H7 (cell line): ENCODE measurements around the gene CEP78. TPM values are rescaled to one million over a fixed set of nuclear protein-coding genes. Genes with fewer than 3 reads are reported as not detected.
"Not testable (repeated sequence)": the region's sequence is repeated elsewhere in the genome, so short reads cannot be mapped to it uniquely, and the experiment has no call there.

Source experiments
- DNase-seq: peaks from one replicate; pipeline ENCODE4 v3.0.0; 2012
- H3K27me3 ChIP-seq: 2 replicates; pipeline ENCODE4 v1.6.0; 2011; ENCODE audit warnings: mild to moderate bottlenecking, low read length; ENCODE audit not compliant: control insufficient read depth, insufficient read depth
- H3K36me3 ChIP-seq: replicated peaks from 2 replicates; pipeline ENCODE4 v1.5.1; 2011; ENCODE audit warnings: low read length; ENCODE audit not compliant: control insufficient read depth, insufficient read depth
- H3K4me3 ChIP-seq: 2 replicates; pipeline ENCODE4 v1.5.1; 2011; ENCODE audit warnings: low read depth, mild to moderate bottlenecking, control low read depth, low read length, moderate library complexity; ENCODE audit not compliant: insufficient read depth
- total RNA-seq: library from RNA; depleted of rRNA; stranded (reverse); fragments of >200 nt; shearing (Covaris generic); gene quantifications from 2 replicates; pipeline ENCODE4 v1.2.3, GENCODE V29; 2014; rRNA removed

Gene CEP78, protein sequence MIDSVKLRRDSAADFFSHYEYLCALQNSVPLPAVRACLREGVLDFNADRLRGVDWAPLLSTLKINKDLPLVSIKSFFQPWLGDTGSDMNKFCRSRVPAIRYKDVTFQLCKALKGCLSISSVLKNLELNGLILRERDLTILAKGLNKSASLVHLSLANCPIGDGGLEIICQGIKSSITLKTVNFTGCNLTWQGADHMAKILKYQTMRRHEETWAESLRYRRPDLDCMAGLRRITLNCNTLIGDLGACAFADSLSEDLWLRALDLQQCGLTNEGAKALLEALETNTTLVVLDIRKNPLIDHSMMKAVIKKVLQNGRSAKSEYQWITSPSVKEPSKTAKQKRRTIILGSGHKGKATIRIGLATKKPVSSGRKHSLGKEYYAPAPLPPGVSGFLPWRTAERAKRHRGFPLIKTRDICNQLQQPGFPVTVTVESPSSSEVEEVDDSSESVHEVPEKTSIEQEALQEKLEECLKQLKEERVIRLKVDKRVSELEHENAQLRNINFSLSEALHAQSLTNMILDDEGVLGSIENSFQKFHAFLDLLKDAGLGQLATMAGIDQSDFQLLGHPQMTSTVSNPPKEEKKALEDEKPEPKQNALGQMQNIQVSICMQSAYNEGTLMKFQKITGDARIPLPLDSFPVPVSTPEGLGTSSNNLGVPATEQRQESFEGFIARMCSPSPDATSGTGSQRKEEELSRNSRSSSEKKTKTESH
- total RNA-seq = 31.0 and 45.9 TPM in 2 replicates

GRCh38 chr9:78235762-78236550 lies at the start of gene CEP78:
Gene CEP78 (plus strand): TSS chr9:78236075. CDS start chr9:78236351, 276 bp downstream.
- DNase-seq = peak; percentile 93
- Histone ChIP-seq H3K36me3 (no peaks in the 10 kb centered on the region), H3K4me3 (peak within 1 kb of the TSS; percentile 97), H3K27me3 (no peaks in the 10 kb centered on the region)

GRCh38 chr9:78187763-78188484 lies 48.0 kb upstream of the CEP78 start:
- DNase-seq = no peak
- no peaks in the 10 kb centered on the region for H3K36me3 ChIP-seq
- no peaks in the 10 kb centered on the region for H3K27me3 ChIP-seq
- H3K4me3 ChIP-seq = no peak overlapping the region

DNA sequence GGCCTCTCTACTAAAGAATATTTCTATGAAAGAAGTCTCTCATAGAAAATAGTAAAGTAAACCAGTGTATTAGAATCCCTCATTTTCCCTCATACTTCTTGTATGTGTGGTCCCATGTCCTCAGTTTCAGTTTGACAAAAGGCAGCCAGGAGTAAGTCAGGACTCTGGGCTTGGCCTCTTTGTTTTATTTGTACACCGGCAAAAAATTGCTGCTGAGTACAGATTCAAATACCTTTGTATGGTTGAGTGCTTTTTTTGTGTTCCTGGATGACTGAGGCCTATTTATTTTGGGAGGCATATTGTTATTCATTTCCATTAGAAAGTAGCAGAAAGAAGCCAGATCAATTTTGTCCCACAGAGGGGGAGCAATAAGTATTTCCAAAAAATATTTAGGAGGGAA lies 47.3 kb upstream of the CEP78 start:
- Histone ChIP-seq H3K36me3 (no peaks in the 10 kb centered on the region), H3K4me3 (no peak overlapping the region), H3K27me3 (no peaks in the 10 kb centered on the region)
- no peak for DNase-seq

DNA sequence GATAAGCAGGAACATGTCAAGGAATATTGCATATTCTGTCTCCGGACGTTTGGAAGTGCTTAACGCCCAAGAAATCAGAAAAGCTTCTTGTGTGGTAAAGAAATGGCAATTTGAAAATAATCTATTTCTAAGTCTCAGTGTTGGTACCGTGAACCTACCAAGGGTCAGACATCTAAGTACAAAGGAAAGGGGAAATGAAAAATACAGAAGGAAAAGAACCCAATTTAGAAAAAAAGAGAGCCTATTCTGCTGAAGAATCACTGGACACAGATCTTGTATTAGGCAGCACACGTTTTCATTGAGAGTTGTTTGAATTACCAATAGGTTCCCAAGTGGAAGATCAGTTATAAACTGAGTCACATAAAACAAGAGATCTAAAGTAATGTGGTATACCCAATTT lies 46.9 kb upstream of the CEP78 start:
- H3K4me3 ChIP-seq = no peak overlapping the region
- no peak for DNase-seq
- no peaks in the 10 kb centered on the region for H3K36me3 ChIP-seq
- H3K27me3 ChIP-seq = no peaks in the 10 kb centered on the region

- Histone ChIP-seq H3K36me3 (no peaks in the 10 kb centered on the region), H3K27me3 (no peaks in the 10 kb centered on the region), H3K4me3 (no peak overlapping the region)
- DNase-seq = no peak
Measured at GRCh38 chr9:78189461-78189860, 46.4 kb upstream of the CEP78 start.

DNA sequence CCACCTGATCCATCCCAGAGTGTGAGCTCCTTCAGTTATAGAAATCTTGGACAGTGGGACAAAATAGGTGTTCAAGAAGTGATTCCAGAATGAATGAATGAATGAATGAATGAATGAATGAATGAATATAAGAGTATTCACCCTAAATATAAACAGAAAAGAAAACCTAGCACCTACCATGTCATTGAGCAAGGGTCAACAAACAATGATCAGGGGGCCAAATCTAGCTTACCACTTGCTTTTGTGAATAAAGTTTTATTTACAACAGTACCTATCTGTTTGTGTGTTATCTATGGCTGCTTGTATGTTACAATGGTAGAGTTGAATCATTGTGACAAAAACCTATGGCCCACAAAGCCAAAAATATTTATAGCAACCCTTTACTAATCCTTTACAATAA lies 43.9 kb upstream of the CEP78 start:
- Histone ChIP-seq H3K27me3 (no peaks in the 10 kb centered on the region), H3K4me3 (no peak overlapping the region), H3K36me3 (no peaks in the 10 kb centered on the region)
- DNase-seq = no peak

- no peaks in the 10 kb centered on the region for H3K27me3 ChIP-seq
- no peak overlapping the region for H3K4me3 ChIP-seq
- H3K36me3 ChIP-seq = no peaks in the 10 kb centered on the region
- no peak for DNase-seq
Measured at GRCh38 chr9:78196258-78196657, 39.6 kb upstream of the CEP78 start.

GRCh38 chr9:78201158-78201777 lies 34.6 kb upstream of the CEP78 start:
- H3K27me3 ChIP-seq, DNase-seq, H3K4me3 ChIP-seq, H3K36me3 ChIP-seq: not testable (repeated sequence)

GRCh38 chr9:78207319-78207718 lies 28.6 kb upstream of the CEP78 start:
- Histone ChIP-seq H3K4me3 (no peak overlapping the region), H3K36me3 (no peaks in the 10 kb centered on the region), H3K27me3 (no peaks in the 10 kb centered on the region)
- no peak for DNase-seq

DNA sequence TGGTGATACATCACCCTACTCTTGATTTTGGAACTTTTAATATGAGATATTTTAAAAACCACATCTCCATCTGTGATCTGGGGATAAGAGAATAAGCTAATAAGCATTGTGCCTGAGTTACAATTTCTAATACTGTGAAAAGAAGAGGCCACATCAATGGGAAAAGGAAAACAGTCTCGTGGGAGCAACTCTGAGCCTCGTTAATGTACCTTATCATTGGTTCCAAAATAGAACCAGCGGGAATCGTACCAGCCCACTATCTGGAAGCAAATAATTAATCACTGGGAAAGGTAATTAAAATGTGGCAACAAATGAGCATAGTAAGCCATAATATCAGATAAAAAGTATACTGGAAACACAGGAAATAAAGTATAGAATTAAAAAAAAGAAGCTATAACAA lies 28.0 kb upstream of the CEP78 start:
- H3K36me3 ChIP-seq = no peaks in the 10 kb centered on the region
- no peaks in the 10 kb centered on the region for H3K27me3 ChIP-seq
- no peak overlapping the region for H3K4me3 ChIP-seq
- DNase-seq = no peak

- no peak for DNase-seq
- Histone ChIP-seq H3K36me3 (no peaks in the 10 kb centered on the region), H3K4me3 (no peak overlapping the region), H3K27me3 (no peaks in the 10 kb centered on the region)
Measured at GRCh38 chr9:78209127-78209526, 26.7 kb upstream of the CEP78 start.

GRCh38 chr9:78210841-78211301 lies 25.0 kb upstream of the CEP78 start:
- no peaks in the 10 kb centered on the region for H3K36me3 ChIP-seq
- no peak for DNase-seq
- no peak overlapping the region for H3K4me3 ChIP-seq
- no peaks in the 10 kb centered on the region for H3K27me3 ChIP-seq

- Histone ChIP-seq H3K36me3 (no peaks in the 10 kb centered on the region), H3K4me3 (no peak overlapping the region), H3K27me3 (no peaks in the 10 kb centered on the region)
- DNase-seq = no peak
Measured at GRCh38 chr9:78212868-78213267, 23.0 kb upstream of the CEP78 start.

- Histone ChIP-seq H3K4me3 (no peak overlapping the region), H3K36me3 (no peaks in the 10 kb centered on the region), H3K27me3 (no peaks in the 10 kb centered on the region)
- peak; percentile 32 for DNase-seq
Measured at GRCh38 chr9:78213712-78214111, 22.2 kb upstream of the CEP78 start.
